K562 (cell line): ENCODE measurements around the gene GGCT. TPM values are rescaled to one million over a fixed set of nuclear protein-coding genes. Genes with fewer than 3 reads are reported as not detected.

Source experiments
- CBFA2T3 ChIP-seq: fragments of 450-650 bp; IDR thresholded peaks from 2 replicates; pipeline ENCODE4 v1.6.1; 2017
- CUX1 ChIP-seq: fragments of 200-800 bp; sonication (Bioruptor generic); IDR thresholded peaks from 2 replicates; pipeline ENCODE4 v1.6.1; 2016; ENCODE audit warnings: missing genetic modification characterization, missing compliant biosample characterization
- E2F8 ChIP-seq: fragments of 450-650 bp; IDR thresholded peaks from 2 replicates; pipeline ENCODE4 v1.7.1; 2018; ENCODE audit warnings: mild to moderate bottlenecking, low read depth; ENCODE audit not compliant: partially characterized antibody
- EP300 ChIP-seq: IDR thresholded peaks from 2 replicates; pipeline ENCODE4 v1.6.1; 2012; ENCODE audit warnings: low read length, improper control_type of control experiment
- GTF3C2 ChIP-seq: IDR thresholded peaks from 3 replicates; pipeline ENCODE4 v1.6.1; 2011; ENCODE audit warnings: borderline replicate concordance, mild to moderate bottlenecking, moderate library complexity; ENCODE audit not compliant: insufficient read length; ENCODE audit errors: extremely low read depth
- HSF4 ChIP-seq: fragments of 250-450 bp; sonication (Bioruptor Pico); IDR thresholded peaks from 2 replicates; pipeline ENCODE4 v2.1.2; 2022; ENCODE audit warnings: mild to moderate bottlenecking, moderate library complexity, borderline replicate concordance
- MEIS2 ChIP-seq: fragments of 450-650 bp; IDR thresholded peaks from 2 replicates; pipeline ENCODE4 v1.6.1; 2014; ENCODE audit warnings: mild to moderate bottlenecking; ENCODE audit not compliant: partially characterized antibody
- NFYB ChIP-seq: IDR thresholded peaks from 2 replicates; pipeline ENCODE4 v1.6.1; 2011; ENCODE audit warnings: mild to moderate bottlenecking, moderate library complexity; ENCODE audit not compliant: insufficient read length; ENCODE audit errors: extremely low read depth
- POLR2AphosphoS5 ChIP-seq: IDR thresholded peaks from 2 replicates; pipeline ENCODE4 v1.6.1; 2011; ENCODE audit warnings: mild to moderate bottlenecking, low read depth, low read length, moderate library complexity; ENCODE audit not compliant: control insufficient read depth, insufficient read depth
- RFX5 ChIP-seq: IDR thresholded peaks from 2 replicates; pipeline ENCODE4 v1.6.1; 2011; ENCODE audit warnings: low read depth, mild to moderate bottlenecking, improper control_type of control experiment, low read length
- SIN3B ChIP-seq: fragments of 450-650 bp; IDR thresholded peaks from 2 replicates; pipeline ENCODE4 v1.6.1; 2017; ENCODE audit warnings: low read depth, mild to moderate bottlenecking, moderate library complexity
- SRSF7 ChIP-seq: fragments of 200-400 bp; formaldehyde crosslinking; optimal IDR thresholded peaks from 2 replicates; pipeline ENCODE3; 2017; ENCODE audit warnings: mild to moderate bottlenecking, low read depth, low read length
- TCFL5 ChIP-seq: fragments of 250-450 bp; sonication (Bioruptor Pico); conservative IDR thresholded peaks from 2 replicates; pipeline ENCODE4 v1.6.1; 2021; ENCODE audit warnings: mild to moderate bottlenecking, moderate library complexity, matching md5 sums
- TSC22D4 ChIP-seq: fragments of 450-650 bp; IDR thresholded peaks from 2 replicates; pipeline ENCODE4 v1.6.1; 2016; ENCODE audit warnings: missing genetic modification characterization, missing biosample characterization, control low read depth
- ZC3H4 ChIP-seq: sonication (generic); formaldehyde crosslinking; IDR thresholded peaks from 2 replicates; pipeline ENCODE4 v1.9.0; 2021; ENCODE audit warnings: missing genetic modification reagents, borderline replicate concordance
- ZNF584 ChIP-seq: fragments of 200-800 bp; sonication (Bioruptor generic); IDR thresholded peaks from 2 replicates; pipeline ENCODE4 v1.6.1; 2016; ENCODE audit warnings: low read depth, mild to moderate bottlenecking, missing genetic modification characterization, missing compliant biosample characterization
- ZNF644 ChIP-seq: fragments of 200-800 bp; sonication (Bioruptor generic); IDR thresholded peaks from 2 replicates; pipeline ENCODE4 v1.6.1; 2016; ENCODE audit warnings: low read depth, missing genetic modification characterization, missing compliant biosample characterization
- polyA plus RNA-seq, 8 experiments: library from polyadenylated mRNA; depleted of rRNA in 4 of 8; stranded (reverse) in 5 of 8; unstranded in 3 of 8; fragments of >200 nt; fragmentation: Nextera tagmentation in 2 of 8; fragmentation: Illumina TruSeq in 1 of 8; extraction: Ambion mirVana in 2 of 8; extraction: Trizol in 1 of 8; gene quantifications; 2 replicates each; pipeline versions ENCODE4 v1.2.1 to v1.2.3, GENCODE V29; 2011 to 2014; ENCODE audit warnings: inconsistent platforms in 1 of 8, missing spikeins in 1 of 8
- total RNA-seq, 7 experiments: library from RNA; depleted of rRNA in 6 of 7; stranded (reverse); fragments of >200 nt in 6 of 7; fragmentation: Illumina TruSeq in 2 of 7; extraction: Trizol in 2 of 7; gene quantifications; 2 replicates each; pipeline versions ENCODE4 v1.2.1 to v1.2.3, GENCODE V29; 2011 to 2021; ENCODE audit warnings: low replicate concordance in 1 of 7

GGCT gene
- total and polyA plus RNA-seq, 9 of the 15 experiments (the other 6 are each of a cell fraction or from before 2014, with no cell fraction given) = 79.0 to 349 (median 136) TPM

GRCh38 chr7:30470163-30470770, 34.4 kb downstream of the GGCT start (continued):
- TF ChIP-seq SRSF7 (no peak), TCFL5 (CRISPR knock-in tag) (no peak), POLR2AphosphoS5 (peak; percentile 23; the same call in 1 of the 2 replicates), RFX5 (no peak), MEIS2 (peak; percentile 98), ZNF644 (tag) (no peak), ZNF584 (no peak), CUX1 (no peak), HSF4 (CRISPR knock-in tag) (no peak), E2F8 (peak; percentile 29), TSC22D4 (tag) (no peak), ZC3H4 (no peak), SIN3B (no peak), EP300 (peak; percentile 75), GTF3C2 (no peak), CBFA2T3 (peak; percentile 92), NFYB (no peak)
